Endodermal cell (in vitro differentiated cells): Measurements from ENCODE around the gene OTUD7B. TPM values are rescaled to one million over a fixed set of nuclear protein-coding genes. Genes with fewer than 3 reads are reported as not detected.
"Not testable (repeated sequence)": the region's sequence is repeated elsewhere in the genome, so short reads cannot be mapped to it uniquely, and the experiment has no call there.

Experiments used
- DNase-seq: peaks from one replicate; pipeline ENCODE4 v3.0.0-alpha.2; 2017
- H3K27ac ChIP-seq: 2 replicates; pipeline ENCODE4 v1.5.1; 2013; ENCODE audit warnings: mild to moderate bottlenecking, low read depth, low read length, moderate library complexity
- H3K27me3 ChIP-seq: 2 replicates; pipeline ENCODE4 v1.6.1; 2013; ENCODE audit warnings: mild to moderate bottlenecking, low read length, moderate library complexity; ENCODE audit not compliant: insufficient read depth, control insufficient read depth, poor library complexity, severe bottlenecking
- H3K36me3 ChIP-seq: 2 replicates; pipeline ENCODE4 v1.7.0; 2013; ENCODE audit warnings: mild to moderate bottlenecking, low read length, moderate library complexity; ENCODE audit not compliant: control insufficient read depth, insufficient read depth
- H3K4me1 ChIP-seq: one replicate; pipeline ENCODE4 v1.7.0; 2013; ENCODE audit warnings: low read length; ENCODE audit not compliant: control insufficient read depth, insufficient read depth
- H3K4me3 ChIP-seq: 2 replicates; pipeline ENCODE4 v1.5.1; 2013; ENCODE audit warnings: mild to moderate bottlenecking, low read length, moderate library complexity
- H3K9ac ChIP-seq: 2 replicates; pipeline ENCODE4 v1.6.1; 2013; ENCODE audit warnings: mild to moderate bottlenecking, low read length, moderate library complexity; ENCODE audit not compliant: poor library complexity, severe bottlenecking; ENCODE audit errors: extremely low read depth
- H3K9me3 ChIP-seq: 2 replicates; pipeline ENCODE4 v1.6.1; 2013; ENCODE audit warnings: mild to moderate bottlenecking, low read length, moderate library complexity; ENCODE audit not compliant: control insufficient read depth
- H3K27ac Mint-ChIP-seq: 2 replicates; pipeline ENCODE4 v1.8.0; 2020; ENCODE audit warnings: mixed read lengths
- H3K27me3 Mint-ChIP-seq: 2 replicates; pipeline ENCODE4 v1.8.0; 2021; ENCODE audit warnings: mild to moderate bottlenecking, mixed read lengths; ENCODE audit not compliant: insufficient read depth
- H3K36me3 Mint-ChIP-seq: 2 replicates; pipeline ENCODE4 v1.8.0; 2020; ENCODE audit warnings: low read depth, mixed read lengths
- H3K4me1 Mint-ChIP-seq: 2 replicates; pipeline ENCODE4 v1.8.0; 2020; ENCODE audit warnings: mixed read lengths
- H3K4me3 Mint-ChIP-seq: 2 replicates; pipeline ENCODE4 v1.8.0; 2020; ENCODE audit warnings: mild to moderate bottlenecking, moderate library complexity, mixed read lengths
- H3K9me3 Mint-ChIP-seq: 2 replicates; pipeline ENCODE4 v1.8.0; 2020; ENCODE audit warnings: mild to moderate bottlenecking, mixed read lengths
- CTCF ChIP-seq: fragments of 200-600 bp; sonication (generic); conservative IDR thresholded peaks from 2 replicates; pipeline ENCODE4 v1.5.0; 2021; ENCODE audit warnings: antibody characterized with exemption, mild to moderate bottlenecking
- WGBS, 2 experiments: methylation state at CpG; one replicate each; pipeline versions ENCODE4 v1.1.5 to v1.1.7; 2013; ENCODE audit warnings: missing lambda C conversion rate in 2 of 2, mixed read lengths in 1 of 2; ENCODE audit not compliant: insufficient coverage in 1 of 2, insufficient read length in 1 of 2; 5-methylcytosine and 5-hydroxymethylcytosine counted together
- total RNA-seq, 2 donors: library from RNA; stranded (reverse); fragmentation: NEBNext Ultra II Directional in 1 of 2; extraction: Animal tissue kit (Norgen Biotek cat#: 25700) in 1 of 2; gene quantifications; 2 replicates in 1 of 2; 3 replicates in 1 of 2; pipeline ENCODE4 v1.2.1, GENCODE V29; 2021

OTUD7B gene
- total RNA-seq, 2 donors from 2014 or later = 26.6 to 31.1 TPM

GRCh38 chr1:149940427-149940826 lies 70.1 kb downstream of the OTUD7B start:
- peaks cover 53% of the 10 kb centered on the region for H3K4me1 Mint-ChIP-seq
- no peaks in the 10 kb centered on the region for H3K9me3 Mint-ChIP-seq
- Histone ChIP-seq H3K4me1 (no peaks in the 10 kb centered on the region), H3K4me3 (no peak overlapping the region), H3K9me3 (no peaks in the 10 kb centered on the region), H3K27me3 (no peaks in the 10 kb centered on the region), H3K9ac (no peak overlapping the region), H3K27ac (no peak overlapping the region), H3K36me3 (peaks cover 12% of the 10 kb centered on the region)
- TF ChIP-seq CTCF = no peak
- peak overlapping the region; percentile 14 for H3K27ac Mint-ChIP-seq
- H3K4me3 Mint-ChIP-seq = no peak overlapping the region
- 77 to 93% methylated on average over 2 to 3 of the region's 3 CpGs for WGBS, 2 experiments
- peaks cover 16% of the 10 kb centered on the region for H3K36me3 Mint-ChIP-seq
- no peak for DNase-seq
- H3K27me3 Mint-ChIP-seq = no peaks in the 10 kb centered on the region

- H3K27me3 Mint-ChIP-seq, H3K27ac ChIP-seq, H3K9me3 Mint-ChIP-seq, H3K27me3 ChIP-seq, H3K9ac ChIP-seq, H3K4me3 ChIP-seq, DNase-seq, H3K4me1 ChIP-seq, H3K9me3 ChIP-seq, H3K36me3 ChIP-seq, H3K36me3 Mint-ChIP-seq: not testable (repeated sequence)
- 41% methylated on average over 9 of the region's 13 CpGs; no CpG with 5 or more reads in 1 of the 2 experiments for WGBS, 2 experiments
- peaks cover 51% of the 10 kb centered on the region for H3K4me1 Mint-ChIP-seq
- H3K27ac Mint-ChIP-seq = peak overlapping the region; percentile 97
- peak overlapping the region; percentile 49 for H3K4me3 Mint-ChIP-seq
These were observed 71.9 kb downstream of the OTUD7B start for GRCh38 chr1:149938668-149939003.

GRCh38 chr1:149937759-149938158 lies 72.8 kb downstream of the OTUD7B start:
- no peaks in the 10 kb centered on the region for H3K9me3 Mint-ChIP-seq
- Histone ChIP-seq H3K9ac (no peak overlapping the region), H3K4me3 (no peak overlapping the region)

More at GRCh38 chr1:149937759-149938158, 72.8 kb downstream of the OTUD7B start:
- Histone ChIP-seq H3K36me3 (no peaks in the 10 kb centered on the region), H3K4me1 (no peaks in the 10 kb centered on the region), H3K27me3 (no peaks in the 10 kb centered on the region), H3K27ac (no peak overlapping the region), H3K9me3 (no peaks in the 10 kb centered on the region)
- no peaks in the 10 kb centered on the region for H3K36me3 Mint-ChIP-seq
- no peaks in the 10 kb centered on the region for H3K27me3 Mint-ChIP-seq
- TF ChIP-seq CTCF = no peak
- H3K27ac Mint-ChIP-seq = peak overlapping the region; percentile 85
- H3K4me1 Mint-ChIP-seq = peaks cover 42% of the 10 kb centered on the region
- DNase-seq = no peak
- H3K4me3 Mint-ChIP-seq = peak overlapping the region; percentile 57
